HG02981 (cell line): ENCODE results near the gene CLIP3.
A peak's percentile ranks its signal among the peaks of the same experiment; 100 is the strongest.

Source experiments
- ATAC-seq: cut with Tn5 transposase; IDR thresholded peaks from one replicate; pipeline ENCODE4 v1.9.1; 2021; ENCODE audit warnings: mild to moderate bottlenecking, moderate library complexity; ENCODE audit not compliant: unreplicated experiment

Gene CLIP3

DNA sequence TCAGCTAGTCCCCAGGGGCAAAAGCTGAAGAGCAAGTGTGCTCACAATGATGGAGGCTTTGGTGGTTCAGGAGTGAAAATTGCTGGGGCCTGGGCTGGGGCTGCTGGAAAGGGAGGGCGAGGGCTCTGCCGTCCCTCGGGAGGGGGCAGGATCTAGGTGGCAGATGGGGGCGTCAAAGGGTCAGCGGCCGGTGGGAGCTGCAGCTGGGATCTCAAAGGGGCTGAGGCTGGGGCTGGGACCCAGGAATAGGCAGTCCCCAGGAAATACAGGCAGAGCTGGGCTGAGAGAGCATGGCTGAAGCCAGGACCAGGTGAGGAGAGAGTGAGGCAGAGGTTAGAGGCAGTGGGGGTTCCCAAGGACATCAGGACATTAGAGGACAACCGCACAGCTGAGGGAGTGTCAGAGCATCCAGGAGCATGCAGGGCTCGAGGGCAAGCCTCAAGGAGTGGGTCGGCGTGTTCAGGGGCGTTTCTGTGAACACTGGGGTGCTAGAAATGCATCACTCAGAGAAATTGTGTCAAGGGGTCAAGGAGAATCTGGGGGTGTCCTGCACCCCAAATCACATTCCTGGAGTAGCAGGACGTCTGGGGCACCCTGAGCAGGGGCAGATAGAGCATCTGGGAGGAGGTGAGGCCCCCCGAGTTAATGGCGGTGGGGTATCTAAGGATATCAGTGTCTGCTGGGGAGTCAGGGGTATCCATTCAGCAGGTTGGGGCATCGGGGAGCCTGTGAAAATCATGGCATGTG is 22.9 kb downstream of the CLIP3 start:
- no peak for ATAC-seq

DNA sequence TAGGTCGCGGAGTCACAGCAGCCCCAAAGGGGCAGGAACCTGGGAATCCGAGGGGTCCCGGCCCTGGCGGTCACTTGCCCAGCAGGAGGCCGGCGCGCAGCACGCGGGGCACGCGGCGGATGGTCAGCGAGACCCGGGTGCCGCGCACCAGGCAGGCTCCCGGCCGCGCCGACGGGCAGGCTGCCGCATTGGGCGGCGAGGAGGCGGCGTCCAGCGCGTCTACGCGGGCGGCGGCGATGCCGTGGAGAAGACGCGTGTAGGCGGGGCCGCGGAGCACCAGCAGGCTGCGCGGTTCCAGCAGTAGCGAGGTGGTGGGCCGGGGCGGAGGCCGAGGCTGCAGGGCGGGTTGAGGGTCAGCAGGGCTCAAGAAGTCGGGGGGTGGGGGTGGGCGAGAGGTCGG is 23.5 kb downstream of the CLIP3 start:
- no peak for ATAC-seq

DNA sequence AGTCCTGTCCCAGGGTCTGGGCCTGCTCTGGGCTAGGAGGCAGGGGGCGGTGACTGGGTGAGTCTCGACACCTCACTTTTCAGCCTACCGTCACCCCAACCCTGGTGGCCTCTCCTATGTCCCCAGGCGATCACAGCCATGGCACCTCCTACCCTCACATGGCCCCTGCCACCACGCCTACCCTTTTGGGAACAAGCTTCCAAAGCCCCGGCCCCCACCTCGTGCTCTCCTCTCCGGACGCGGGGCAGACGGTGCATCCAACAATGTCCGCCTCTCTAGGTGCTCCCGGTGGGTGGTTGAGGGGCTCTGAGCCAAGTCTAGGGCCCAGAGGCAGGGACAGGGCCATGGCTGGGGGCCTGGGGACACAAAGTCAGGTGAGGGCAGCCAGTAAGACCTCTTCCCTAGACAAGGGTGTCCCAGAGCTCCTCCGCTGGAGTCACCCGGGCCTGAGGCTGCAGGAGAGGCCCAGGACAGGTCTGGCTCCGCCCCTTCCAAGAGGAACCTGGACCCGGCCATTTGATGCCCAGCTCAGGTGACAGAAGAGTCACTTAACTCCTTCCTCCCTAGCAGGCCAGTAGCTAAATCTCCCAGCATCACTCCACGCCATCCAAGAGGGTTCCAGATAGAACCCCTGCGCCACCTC is 24.2 kb downstream of the CLIP3 start, which contains the start of gene SYNE4:
Gene SYNE4, minus strand, starts transcription at position 478 of the 643 bp plus-strand sequence. Its CDS starts 132 bp downstream, at position 346.
- no peak for ATAC-seq

DNA sequence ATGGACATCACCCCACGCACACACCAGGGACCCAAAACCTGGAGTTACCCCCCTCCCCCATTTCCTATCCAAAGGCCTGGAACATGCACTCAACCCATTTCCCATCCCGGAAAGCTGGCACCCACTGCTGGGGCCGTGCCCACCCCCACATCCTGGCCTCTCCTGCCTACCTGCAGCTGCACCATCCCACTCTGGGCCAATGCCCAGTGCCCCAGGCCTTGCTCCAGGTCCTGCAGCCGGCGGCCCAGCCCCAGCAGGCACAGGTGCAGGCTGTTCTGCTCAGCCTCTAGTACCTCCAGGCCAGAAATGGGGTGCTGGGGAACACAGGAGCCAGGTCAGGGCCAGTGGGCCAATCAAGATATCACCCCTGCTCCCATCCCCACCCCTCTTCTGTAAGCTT is 25.7 kb downstream of the CLIP3 start:
- no peak for ATAC-seq

DNA sequence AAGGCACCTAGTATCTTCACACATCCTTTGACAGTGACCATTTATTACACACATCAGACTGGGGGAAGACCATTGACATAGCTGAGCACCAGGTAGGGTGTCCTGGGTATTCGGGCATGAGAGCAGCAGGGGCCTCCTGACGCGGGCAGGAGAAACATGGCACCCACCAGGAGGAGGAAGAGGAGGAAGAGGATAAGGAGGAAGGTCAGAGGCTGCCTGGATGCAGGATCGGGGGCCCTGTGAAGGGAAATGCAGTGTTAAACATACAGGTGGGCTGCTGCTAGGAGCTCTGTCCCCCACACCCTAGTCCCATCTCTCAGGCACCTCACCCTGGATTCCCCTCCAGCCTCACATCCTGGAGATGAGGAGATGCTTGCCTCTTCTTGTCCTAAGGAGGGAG is 29.4 kb downstream of the CLIP3 start:
- no peak for ATAC-seq

DNA sequence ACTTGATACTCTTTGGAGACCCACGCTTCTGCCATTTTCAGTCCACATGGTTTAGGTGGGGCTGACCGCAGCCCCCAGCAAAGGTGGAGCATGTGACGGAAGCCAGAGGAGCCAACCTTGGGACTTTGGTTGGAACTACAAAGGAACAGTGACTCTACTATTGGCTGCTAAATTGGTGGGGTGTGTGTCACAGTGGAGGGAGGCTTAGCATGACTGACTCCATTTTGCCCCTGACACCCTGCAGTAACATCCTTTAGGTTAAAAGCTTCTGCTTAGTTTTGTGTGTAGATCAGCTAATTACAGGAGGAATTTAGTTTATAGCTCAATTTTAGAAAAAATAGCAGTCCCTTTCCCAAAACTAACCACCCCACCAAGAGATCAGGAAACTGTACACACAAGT is 31.1 kb downstream of the CLIP3 start:
- no peak for ATAC-seq

DNA sequence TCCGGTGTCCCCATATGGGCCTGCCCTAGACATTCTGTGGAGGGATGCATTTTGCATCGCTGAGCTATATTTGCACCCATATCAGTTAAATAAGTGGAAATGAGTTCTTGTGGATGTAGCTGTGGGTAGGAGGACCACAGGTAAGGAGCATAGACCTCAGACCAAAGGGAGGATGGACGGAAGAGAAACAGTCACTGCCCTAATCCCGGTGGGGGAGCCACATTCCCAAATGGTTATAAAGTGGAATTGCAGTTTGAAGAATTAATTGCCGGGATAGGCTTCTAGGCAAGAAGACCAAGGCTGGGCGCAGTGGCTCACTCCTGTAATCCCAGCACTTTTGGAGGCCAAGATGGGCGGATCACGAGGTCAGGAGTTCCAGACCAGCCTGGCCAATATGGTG is 35.9 kb downstream of the CLIP3 start:
- ATAC-seq, result no peak

DNA sequence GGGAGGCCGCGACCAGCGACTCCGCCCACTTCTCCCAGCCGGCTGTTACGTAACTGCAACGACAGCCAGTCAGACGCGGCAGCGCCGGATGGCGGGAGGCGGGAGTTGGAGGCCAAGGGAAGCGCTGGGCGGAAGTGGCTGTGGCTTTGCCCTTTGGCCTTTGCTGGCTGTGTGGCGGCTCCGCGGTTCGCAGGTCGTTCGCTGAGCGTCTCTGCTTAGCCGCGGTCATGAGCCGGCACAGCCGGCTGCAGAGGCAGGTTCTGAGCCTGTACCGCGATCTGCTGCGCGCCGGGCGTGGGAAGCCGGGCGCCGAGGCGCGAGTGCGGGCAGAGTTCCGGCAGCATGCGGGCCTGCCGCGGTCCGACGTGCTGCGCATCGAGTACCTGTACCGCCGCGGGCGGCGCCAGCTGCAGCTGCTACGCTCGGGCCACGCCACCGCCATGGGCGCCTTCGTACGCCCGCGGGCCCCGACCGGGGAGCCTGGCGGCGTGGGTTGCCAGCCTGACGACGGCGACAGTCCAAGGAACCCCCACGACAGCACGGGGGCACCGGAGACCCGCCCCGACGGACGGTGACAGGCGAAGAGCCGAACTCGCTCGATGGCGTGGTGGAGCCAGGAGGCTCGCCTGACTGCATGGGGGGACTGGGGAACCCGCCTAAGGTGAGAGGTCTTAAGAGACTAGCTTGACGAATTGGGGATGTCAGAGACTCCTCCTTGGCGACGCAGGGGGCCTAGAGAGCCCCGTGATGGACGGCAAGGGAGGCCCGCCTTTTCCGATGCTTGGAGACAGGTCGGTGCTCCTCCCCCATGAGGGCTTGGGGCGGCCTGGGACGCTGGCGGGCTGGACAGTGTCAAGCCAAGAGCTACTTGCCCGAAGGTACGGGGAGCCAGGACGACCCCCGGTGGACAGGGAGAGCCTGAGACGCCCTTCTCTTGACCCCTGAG is 37.4 kb downstream of the CLIP3 start, which contains the start of gene SDHAF1:
Gene SDHAF1, plus strand, starts transcription at position 141 of the 946 bp plus-strand sequence. Its CDS starts 87 bp downstream, at position 228.
- peak; percentile 82 for ATAC-seq

DNA sequence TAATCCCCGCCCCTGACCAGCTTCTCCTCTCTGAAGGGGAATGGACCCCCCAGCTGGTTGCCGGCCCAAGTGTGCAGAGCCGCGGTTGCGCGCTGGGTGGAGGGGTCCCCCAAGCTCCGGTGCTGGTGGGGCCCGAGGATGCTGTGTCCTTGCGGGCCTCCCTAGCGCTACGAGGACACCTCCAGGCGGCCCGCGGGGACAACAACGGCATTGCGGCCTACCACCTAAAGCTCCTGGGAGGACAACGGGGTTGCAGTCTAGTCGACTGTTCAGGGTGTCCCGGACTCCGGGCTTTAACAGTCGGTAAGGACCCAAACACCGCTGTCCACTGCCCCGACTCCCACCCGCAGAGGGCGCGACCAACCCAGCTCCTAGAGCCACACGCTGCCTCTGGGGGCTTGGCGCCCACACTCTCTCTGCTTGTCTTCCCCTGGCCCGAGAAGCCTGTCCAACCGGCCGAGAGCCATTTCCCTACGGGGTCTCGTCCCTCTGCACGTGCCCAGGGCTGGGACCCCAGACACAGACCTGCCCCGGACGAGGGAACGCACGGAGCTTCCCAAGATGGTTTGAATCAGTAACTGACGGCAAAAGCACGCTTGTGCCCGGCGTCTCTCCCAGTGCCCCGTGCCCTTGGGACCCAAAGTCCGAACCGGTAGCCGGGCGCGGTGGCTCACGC is 38.6 kb downstream of the CLIP3 start:
- no peak for ATAC-seq

DNA sequence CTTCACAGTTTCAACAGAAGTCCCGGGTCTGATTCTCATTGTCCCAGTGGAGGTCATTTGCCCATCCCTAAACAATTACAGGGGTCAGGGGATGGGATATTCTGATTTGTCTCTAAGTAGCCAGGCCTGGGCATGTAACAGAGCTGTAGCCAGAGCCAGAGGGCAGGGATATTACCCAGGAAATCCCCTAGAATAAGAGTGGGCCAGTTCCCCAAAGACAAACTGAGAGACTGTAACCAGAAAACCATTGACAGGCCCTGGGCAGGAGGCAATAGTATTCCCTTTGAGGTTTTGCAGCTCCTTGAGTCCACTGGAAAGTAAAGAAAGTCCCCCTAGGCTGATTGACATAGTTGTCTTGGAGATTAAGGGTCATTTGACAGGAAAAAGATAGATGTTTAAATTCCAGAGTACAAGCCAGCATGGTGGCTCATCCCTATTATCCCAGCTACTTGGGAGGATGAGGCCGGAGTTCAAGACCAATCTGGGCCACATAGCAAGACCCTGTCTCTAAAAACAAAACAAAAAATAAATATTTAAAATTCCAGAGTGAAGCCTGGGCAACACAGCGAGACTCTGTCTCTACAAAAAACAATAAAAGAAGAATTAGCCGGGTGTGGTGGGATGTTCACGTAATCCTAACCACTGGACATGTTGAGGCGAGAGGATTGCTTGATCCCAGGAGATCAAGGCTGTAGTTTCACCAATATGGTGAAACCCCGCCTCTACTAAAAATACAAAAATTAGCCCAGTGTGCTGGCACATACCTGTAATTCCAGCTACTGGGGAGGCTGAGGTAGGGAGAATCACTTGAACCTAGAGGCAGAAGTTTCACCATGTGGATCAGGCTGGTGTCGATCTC is 39.5 kb downstream of the CLIP3 start:
- no peak for ATAC-seq

DNA sequence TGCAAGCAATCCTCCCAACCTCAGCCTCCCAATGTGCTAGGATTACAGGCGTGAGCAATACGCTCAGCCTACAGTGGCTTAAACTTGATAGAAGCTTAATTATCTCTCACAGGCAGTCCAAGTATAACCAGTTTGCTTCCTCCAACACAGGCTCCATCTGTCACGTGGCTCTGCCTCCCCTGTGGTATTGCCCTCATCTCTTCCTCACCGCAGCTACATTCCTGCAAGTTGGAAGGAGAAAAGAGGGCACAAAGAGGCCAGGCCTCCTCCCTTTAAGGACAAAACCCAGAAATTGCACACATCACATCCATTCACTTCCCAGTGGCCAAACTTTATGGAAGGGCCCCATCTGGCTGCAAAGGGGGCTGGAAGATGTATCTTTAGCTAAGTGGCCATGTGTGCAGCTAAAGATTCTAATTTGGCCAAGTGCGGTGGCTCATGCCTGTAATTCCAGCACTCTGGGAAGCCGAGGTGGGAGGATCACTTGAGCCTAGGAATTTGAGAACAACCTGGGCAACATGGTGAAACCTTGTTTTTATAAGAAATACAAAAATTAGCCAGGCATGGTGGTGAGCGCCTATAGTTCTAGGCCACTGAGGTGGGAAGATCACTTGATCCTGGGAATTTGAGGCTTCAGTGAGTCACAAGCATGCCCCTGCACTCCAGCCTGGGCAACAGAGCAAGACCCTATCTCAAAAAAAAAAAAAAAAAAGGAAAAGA is 40.8 kb downstream of the CLIP3 start:
- ATAC-seq, result no peak

DNA sequence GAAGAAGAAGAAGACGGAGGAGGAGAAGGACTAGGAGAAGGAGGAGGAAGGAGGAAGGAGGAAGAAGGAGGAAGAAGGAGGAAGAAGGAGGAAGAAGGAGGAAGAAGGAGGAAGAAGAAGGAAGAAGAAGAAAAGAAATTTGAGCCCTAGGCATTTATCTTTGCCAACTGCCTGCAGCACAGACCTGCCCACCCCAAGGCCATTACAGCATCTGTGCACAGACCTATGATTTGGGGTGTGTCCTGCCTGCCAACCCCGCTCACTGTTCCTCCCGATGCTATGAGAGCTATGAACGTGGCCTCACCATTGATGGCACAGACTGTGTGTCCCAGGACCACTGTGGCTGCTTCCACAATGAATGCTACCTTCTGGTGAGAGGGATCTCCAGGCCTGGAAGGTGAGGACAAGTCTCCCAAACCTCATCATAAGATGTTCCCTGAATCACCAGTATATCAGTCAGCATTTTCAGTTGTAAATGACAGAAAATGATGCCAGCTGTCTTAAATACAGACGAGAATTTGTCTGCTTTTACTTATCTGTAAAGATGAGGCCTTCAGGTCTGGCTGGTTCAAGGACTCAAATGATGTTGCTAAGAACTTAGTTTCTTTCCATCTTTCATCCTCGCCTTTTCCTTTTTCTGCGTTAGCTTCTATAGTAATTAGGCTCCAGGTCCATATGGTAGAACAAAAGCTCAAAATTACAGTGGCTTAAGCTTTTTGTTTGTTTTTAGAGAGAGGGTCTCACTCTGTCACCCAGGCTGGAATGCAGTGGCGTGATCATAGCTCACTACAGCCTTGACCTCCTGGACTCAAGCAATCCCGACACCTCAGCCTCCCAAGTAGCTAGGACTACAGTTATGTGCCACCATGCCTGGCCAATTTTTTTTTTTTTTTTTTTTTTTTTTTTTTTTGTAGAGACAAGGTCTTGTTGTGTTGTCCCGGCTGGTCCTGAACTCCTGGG is 41.6 kb downstream of the CLIP3 start:
- ATAC-seq, result no peak

DNA sequence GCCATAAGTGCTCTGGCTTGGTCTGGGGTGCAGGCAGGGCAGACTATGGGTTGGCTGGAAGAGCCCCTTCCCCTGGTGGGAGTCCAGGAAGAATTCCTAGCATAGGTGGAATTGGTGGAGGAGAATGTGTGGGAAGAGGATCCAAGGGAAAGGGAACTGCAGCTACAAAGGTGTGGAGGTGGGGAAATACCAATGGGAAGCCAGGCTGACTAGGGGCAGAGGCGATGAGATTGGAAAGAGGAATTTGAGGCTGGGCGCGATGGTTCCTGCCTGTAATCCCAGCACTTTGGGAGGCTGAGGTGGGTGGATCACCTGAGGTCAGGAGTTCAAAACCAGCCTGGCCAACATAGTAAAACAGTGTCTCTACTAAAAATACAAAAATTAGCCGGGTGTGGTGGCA is 42.5 kb downstream of the CLIP3 start:
- ATAC-seq, result no peak

DNA sequence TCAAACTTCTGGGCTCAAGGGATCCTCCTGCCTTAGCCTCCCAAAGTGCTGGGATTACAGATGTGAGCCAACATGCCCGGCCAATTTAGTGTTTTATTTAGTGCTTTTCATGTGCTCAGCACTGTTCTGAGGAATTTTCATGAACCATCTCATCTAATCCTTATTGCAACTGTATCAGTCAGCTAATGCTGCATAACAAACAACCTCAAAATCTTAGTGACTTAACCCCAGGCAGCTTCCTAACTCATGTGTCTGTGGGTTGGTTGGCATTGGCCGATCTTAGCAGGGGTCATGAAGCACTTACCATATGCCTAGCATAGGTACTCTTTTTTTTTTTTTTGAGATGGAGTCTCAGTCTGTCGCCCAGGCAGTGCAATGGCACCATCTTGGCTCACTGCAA is 43.8 kb downstream of the CLIP3 start:
- no peak for ATAC-seq

DNA sequence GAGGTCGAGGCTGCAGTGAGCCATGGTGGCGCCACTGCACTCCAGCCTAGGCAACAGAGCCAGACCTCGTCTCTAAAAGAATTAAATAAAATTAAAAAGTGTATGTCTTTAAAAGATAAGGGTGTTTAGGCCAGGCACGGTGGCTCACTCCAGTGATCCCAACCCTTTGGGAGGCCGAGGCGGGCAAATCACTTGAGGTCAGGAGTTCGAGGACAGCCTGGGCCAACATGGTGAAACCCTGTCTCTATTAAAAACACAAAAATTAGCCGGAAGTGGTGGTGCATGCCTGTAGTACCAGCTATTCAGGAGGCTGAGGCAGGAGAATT is 45.1 kb downstream of the CLIP3 start:
- no peak for ATAC-seq

DNA sequence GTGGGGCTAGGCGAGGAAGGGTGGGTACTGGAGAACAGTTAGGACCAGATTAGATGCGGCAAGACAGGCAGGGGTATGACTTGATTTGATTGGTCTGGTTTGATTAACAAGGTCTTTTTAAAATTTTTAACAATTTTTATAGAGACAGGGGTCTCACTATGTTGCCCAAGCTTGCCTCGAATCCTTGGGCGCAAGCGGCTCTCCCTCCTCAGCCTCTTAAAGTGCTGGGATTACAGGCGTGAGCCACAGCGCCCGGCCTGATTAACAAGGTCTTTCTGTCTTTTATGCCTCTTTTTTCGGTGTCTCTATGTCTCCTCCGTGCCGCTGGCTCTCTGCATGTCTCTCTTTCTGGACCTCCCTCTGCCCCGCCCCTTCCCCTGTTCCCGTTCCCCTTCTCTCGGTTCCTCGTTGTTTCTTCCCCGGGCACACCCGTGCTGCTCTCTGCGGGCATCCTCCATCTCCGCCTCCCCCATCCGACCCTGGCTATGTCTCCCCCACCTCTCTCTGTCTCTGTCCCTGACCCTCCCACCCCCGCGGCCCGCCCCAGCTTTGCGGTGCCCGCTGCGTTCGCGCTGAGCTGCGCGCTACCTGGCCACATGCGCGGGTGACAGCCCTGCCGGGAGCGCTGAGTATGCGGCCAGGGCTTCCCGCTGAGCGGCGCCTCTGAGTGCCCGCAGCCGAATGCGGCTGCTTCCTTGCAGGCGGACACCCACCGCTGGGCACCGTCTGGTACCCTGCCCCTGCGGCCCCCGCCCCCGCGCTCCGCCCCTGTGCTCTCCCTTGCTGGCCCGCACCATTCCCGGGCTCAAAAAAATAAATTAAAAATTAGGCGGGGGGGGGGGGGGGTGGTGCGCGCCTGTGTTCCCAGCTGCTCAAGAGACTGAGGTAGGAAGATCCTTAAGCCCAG is 45.8 kb downstream of the CLIP3 start:
- no peak for ATAC-seq

DNA sequence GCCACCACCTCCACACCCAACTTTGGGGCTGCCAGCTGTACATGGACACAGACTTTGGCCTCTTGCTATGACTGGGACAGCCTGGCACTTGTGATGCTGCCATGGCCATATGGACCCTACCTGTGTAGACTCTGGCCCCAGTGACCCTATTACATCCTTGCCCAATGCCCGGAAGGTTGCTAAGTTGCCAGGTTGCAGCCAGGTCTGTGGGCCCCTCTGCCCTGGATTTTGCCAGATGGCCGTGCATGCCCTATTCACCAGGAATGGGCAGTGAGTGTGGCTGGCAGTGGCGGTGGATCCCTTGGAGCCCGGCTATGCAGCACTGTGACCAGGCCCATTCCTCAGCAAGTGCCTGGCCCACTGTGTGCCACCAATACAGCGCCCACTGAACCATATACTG is 46.6 kb downstream of the CLIP3 start:
- ATAC-seq, result no peak
